BJ (cell line): ENCODE measurements around the gene CTSE. TPM values are rescaled to one million over a fixed set of nuclear protein-coding genes. Genes with fewer than 3 reads are reported as not detected.

ENCODE experiments used
- CTCF ChIA-PET: fragments of 350-600 bp; formaldehyde crosslinking; extraction: SDS; loops from one replicate; lab custom pipeline; 2021; ENCODE audit warnings: antibody characterized with exemption, inconsistent platforms; lab: Yijun Ruan, JAX
- POLR2A ChIA-PET: fragments of 300-600 bp; sonication (Branson Sonifier 250); formaldehyde crosslinking; extraction: SDS; loops from one replicate; lab custom pipeline; 2021; ENCODE audit warnings: antibody characterized with exemption; lab: Charles Lee
- DNase-seq: peaks from one replicate; pipeline ENCODE4 v3.0.0-alpha.2; 2011; ENCODE audit warnings: low read depth
- H3K27me3 ChIP-seq: 2 replicates; pipeline ENCODE4 v1.6.0; 2011; ENCODE audit warnings: low read length; ENCODE audit not compliant: control insufficient read depth, insufficient read depth
- H3K36me3 ChIP-seq: 2 replicates; pipeline ENCODE4 v1.5.1; 2011; ENCODE audit warnings: low read length; ENCODE audit not compliant: control insufficient read depth, insufficient read depth
- H3K4me3 ChIP-seq: 2 replicates; pipeline ENCODE4 v1.5.1; 2011; ENCODE audit warnings: low read depth, mild to moderate bottlenecking, control low read depth, low read length
- polyA plus RNA-seq: library from polyadenylated mRNA; depleted of rRNA; stranded (reverse); fragments of >200 nt; gene quantifications from 2 replicates; pipeline ENCODE4 v1.2.3, GENCODE V29; 2011
- TF ChIP-seq, protein P1 (sequence below): IDR thresholded peaks from 2 replicates; pipeline ENCODE4 v1.5.1; 2011; ENCODE audit warnings: low read depth, mild to moderate bottlenecking, control low read depth, inconsistent platforms, low read length, moderate library complexity; ENCODE audit not compliant: insufficient read depth

Gene CTSE
- polyA plus RNA-seq, 1 experiment, result not detected

- CTCF ChIA-PET, result interaction anchor here (0.7 to 1.2 kb wide), 2 partner anchors 14 to 94 kb away, joined by 3 read pairs; no protein-coding TSS in a partner anchor
- Histone ChIP-seq H3K27me3 (peaks cover 4% of the 10 kb centered on the region), H3K36me3 (no peaks in the 10 kb centered on the region), H3K4me3 (no peak overlapping the region)
- POLR2A ChIA-PET, result no interaction called here
- TF ChIP-seq, protein P1, sequence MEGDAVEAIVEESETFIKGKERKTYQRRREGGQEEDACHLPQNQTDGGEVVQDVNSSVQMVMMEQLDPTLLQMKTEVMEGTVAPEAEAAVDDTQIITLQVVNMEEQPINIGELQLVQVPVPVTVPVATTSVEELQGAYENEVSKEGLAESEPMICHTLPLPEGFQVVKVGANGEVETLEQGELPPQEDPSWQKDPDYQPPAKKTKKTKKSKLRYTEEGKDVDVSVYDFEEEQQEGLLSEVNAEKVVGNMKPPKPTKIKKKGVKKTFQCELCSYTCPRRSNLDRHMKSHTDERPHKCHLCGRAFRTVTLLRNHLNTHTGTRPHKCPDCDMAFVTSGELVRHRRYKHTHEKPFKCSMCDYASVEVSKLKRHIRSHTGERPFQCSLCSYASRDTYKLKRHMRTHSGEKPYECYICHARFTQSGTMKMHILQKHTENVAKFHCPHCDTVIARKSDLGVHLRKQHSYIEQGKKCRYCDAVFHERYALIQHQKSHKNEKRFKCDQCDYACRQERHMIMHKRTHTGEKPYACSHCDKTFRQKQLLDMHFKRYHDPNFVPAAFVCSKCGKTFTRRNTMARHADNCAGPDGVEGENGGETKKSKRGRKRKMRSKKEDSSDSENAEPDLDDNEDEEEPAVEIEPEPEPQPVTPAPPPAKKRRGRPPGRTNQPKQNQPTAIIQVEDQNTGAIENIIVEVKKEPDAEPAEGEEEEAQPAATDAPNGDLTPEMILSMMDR, result no peak
- no peak for DNase-seq
Measured at GRCh38 chr1:206012086-206012859, 11.4 kb downstream of the CTSE start.

- Histone ChIP-seq H3K36me3 (no peaks in the 10 kb centered on the region), H3K27me3 (peaks cover 8% of the 10 kb centered on the region), H3K4me3 (no peak overlapping the region)
- CTCF ChIA-PET, result interaction anchor here (1.2 kb wide), 1 partner anchor 13 kb away, joined by 3 read pairs; no protein-coding TSS in a partner anchor
- TF ChIP-seq, protein P1, result no peak
- DNase-seq, result no peak
- POLR2A ChIA-PET, result no interaction called here
Measured at GRCh38 chr1:206011057-206011456, 12.6 kb downstream of the CTSE start.

GRCh38 chr1:206010060-206010459, 13.6 kb downstream of the CTSE start:
- CTCF ChIA-PET, result no interaction called here
- no peak for DNase-seq
- TF ChIP-seq, protein P1, result no peak
- H3K36me3 ChIP-seq, result no peaks in the 10 kb centered on the region
- peaks cover 6% of the 10 kb centered on the region for H3K27me3 ChIP-seq
- POLR2A ChIA-PET, result no interaction called here
- H3K4me3 ChIP-seq, result no peak overlapping the region

- TF ChIP-seq, protein P1, result no peak
- ChIA-PET CTCF (no interaction called here), POLR2A (no interaction called here)
- Histone ChIP-seq H3K36me3 (no peaks in the 10 kb centered on the region), H3K27me3 (peaks cover 4% of the 10 kb centered on the region), H3K4me3 (no peak overlapping the region)
- no peak for DNase-seq
Measured at GRCh38 chr1:206006946-206007345, 16.7 kb downstream of the CTSE start.

GRCh38 chr1:206005778-206006180, 17.9 kb downstream of the CTSE start:
- no peak for DNase-seq
- H3K4me3 ChIP-seq, result no peak overlapping the region
- ChIA-PET POLR2A (no interaction called here), CTCF (no interaction called here)
- peaks cover 4% of the 10 kb centered on the region for H3K27me3 ChIP-seq
- H3K36me3 ChIP-seq, result no peaks in the 10 kb centered on the region
- TF ChIP-seq, protein P1, result no peak
